Central memory CD8-positive, alpha-beta T cell (primary cell): ENCODE measurements around the gene SLC39A9.

Experiments used
- ATAC-seq: fragments of 150-1000 bp; cut with Tn5 transposase; replicated peaks from 2 replicates; pipeline ENCODE4 v1.10.0; 2022; ENCODE audit warnings: mild to moderate bottlenecking, moderate FRiP score, moderate number of reproducible peaks; ENCODE audit not compliant: poor library complexity, severe bottlenecking; ENCODE audit errors: extremely low read depth
- DNase-seq, 2 donors: peaks; one replicate each; pipeline ENCODE4 v3.0.0; 2021; ENCODE audit warnings: low spot score in 2 of 2
- H3K27ac Mint-ChIP-seq: one replicate; pipeline ENCODE4 v1.8.0; 2022; ENCODE audit warnings: low read depth, mild to moderate bottlenecking, moderate library complexity, mixed read lengths
- H3K27me3 Mint-ChIP-seq: one replicate; pipeline ENCODE4 v1.8.0; 2022; ENCODE audit warnings: mixed read lengths
- H3K36me3 Mint-ChIP-seq: one replicate; pipeline ENCODE4 v1.8.0; 2022; ENCODE audit warnings: mild to moderate bottlenecking, moderate library complexity, mixed read lengths; ENCODE audit not compliant: insufficient read depth
- H3K4me1 Mint-ChIP-seq: one replicate; pipeline ENCODE4 v1.8.0; 2022; ENCODE audit warnings: mixed read lengths
- H3K4me3 Mint-ChIP-seq: one replicate; pipeline ENCODE4 v1.8.0; 2022; ENCODE audit warnings: mild to moderate bottlenecking, moderate library complexity, mixed read lengths
- H3K9me3 Mint-ChIP-seq: one replicate; pipeline ENCODE4 v1.8.0; 2022; ENCODE audit warnings: mixed read lengths

SLC39A9 gene

GRCh38 chr14:69441948-69442347, 43.5 kb downstream of the SLC39A9 start:
- ATAC-seq (no peak), DNase-seq (no peak)
- peaks cover 5% of the 10 kb centered on the region for H3K4me1 Mint-ChIP-seq

DNA sequence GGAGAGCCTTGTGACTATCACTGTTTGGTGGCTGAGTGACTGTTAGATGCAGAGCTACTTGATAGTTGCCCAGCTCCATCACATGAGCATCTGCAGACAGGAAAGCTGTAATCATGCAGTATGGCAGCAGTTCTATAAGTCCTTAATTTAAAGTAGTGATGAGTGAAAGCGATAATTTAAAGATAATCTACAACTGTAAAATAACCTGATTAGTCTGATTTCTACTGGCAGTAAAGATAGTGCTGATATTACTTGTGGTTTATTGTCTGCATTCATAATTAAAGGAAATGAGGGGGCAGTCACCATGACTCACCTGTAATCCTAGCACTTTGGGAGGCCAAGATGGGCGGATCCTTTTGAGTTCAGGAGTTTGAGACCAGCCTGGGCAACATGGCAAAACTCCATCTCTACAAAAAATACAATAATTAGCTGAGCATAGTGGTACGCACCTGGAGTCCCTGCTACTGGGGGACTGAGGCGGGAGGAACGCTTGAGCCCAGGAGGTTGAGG, 44.9 kb downstream of the SLC39A9 start:
- Mint-ChIP-seq H3K9me3 (no peaks in the 10 kb centered on the region), H3K36me3 (peaks cover 16% of the 10 kb centered on the region), H3K4me3 (no peak overlapping the region), H3K27me3 (no peaks in the 10 kb centered on the region), H3K4me1 (no peaks in the 10 kb centered on the region), H3K27ac (no peak overlapping the region)
- DNase-seq (no peak), ATAC-seq (no peak)

More at GRCh38 chr14:69441948-69442347, 43.5 kb downstream of the SLC39A9 start:
- no peak overlapping the region for H3K4me3 Mint-ChIP-seq
- no peaks in the 10 kb centered on the region for H3K27me3 Mint-ChIP-seq
- H3K9me3 Mint-ChIP-seq: no peaks in the 10 kb centered on the region
- peaks cover 13% of the 10 kb centered on the region for H3K36me3 Mint-ChIP-seq
- H3K27ac Mint-ChIP-seq: no peak overlapping the region

GRCh38 chr14:69449216-69449615, 50.7 kb downstream of the SLC39A9 start:
- Mint-ChIP-seq H3K4me1 (no peaks in the 10 kb centered on the region), H3K4me3 (no peak overlapping the region), H3K27ac (no peak overlapping the region), H3K36me3 (peaks cover 14% of the 10 kb centered on the region), H3K27me3 (no peaks in the 10 kb centered on the region), H3K9me3 (no peaks in the 10 kb centered on the region)
- no peak for ATAC-seq
- DNase-seq: no peak

DNA sequence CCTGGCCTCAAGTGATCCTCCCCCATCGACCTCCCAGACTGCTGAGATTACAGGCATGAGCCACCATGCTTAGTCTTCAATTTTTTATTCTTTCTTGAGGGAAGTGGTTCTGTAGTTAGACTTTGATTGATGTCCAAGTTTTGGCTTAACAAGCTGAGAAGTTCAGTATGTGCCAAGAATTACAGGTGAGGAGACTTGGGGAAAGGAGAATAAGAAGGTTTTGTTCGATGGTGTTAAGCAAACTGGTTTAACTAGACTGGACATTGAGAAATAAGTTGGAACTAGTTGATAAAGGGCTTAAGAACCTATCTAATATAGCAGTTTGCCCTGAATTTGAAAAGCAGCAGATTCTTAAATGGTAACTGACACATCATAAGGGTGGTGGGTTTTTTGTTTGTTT, 53.4 kb downstream of the SLC39A9 start:
- Mint-ChIP-seq H3K27ac (no peak overlapping the region), H3K36me3 (peaks cover 20% of the 10 kb centered on the region), H3K4me3 (no peak overlapping the region), H3K9me3 (no peaks in the 10 kb centered on the region), H3K27me3 (no peaks in the 10 kb centered on the region), H3K4me1 (no peaks in the 10 kb centered on the region)
- DNase-seq (no peak), ATAC-seq (no peak)

DNA sequence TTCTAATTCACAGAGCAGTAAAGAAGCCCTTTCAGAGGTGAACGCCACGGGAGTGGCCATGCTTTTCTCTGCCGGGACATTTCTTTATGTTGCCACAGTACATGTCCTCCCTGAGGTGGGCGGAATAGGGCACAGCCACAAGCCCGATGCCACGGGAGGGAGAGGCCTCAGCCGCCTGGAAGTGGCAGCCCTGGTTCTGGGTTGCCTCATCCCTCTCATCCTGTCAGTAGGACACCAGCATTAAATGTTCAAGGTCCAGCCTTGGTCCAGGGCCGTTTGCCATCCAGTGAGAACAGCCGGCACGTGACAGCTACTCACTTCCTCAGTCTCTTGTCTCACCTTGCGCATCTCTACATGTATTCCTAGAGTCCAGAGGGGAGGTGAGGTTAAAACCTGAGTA, 59.9 kb downstream of the SLC39A9 start:
- no peak for ATAC-seq
- Mint-ChIP-seq H3K9me3 (no peaks in the 10 kb centered on the region), H3K27me3 (no peaks in the 10 kb centered on the region), H3K4me3 (no peak overlapping the region), H3K36me3 (peaks cover 28% of the 10 kb centered on the region), H3K4me1 (no peaks in the 10 kb centered on the region), H3K27ac (peak overlapping the region; percentile 74)
- DNase-seq: no peak

GRCh38 chr14:69459122-69459521, 60.6 kb downstream of the SLC39A9 start:
- H3K9me3 Mint-ChIP-seq: no peaks in the 10 kb centered on the region
- DNase-seq (no peak), ATAC-seq (no peak)
- H3K27me3 Mint-ChIP-seq: no peaks in the 10 kb centered on the region
- peaks cover 27% of the 10 kb centered on the region for H3K36me3 Mint-ChIP-seq
- no peak overlapping the region for H3K4me3 Mint-ChIP-seq
- H3K4me1 Mint-ChIP-seq: no peaks in the 10 kb centered on the region
- no peak overlapping the region for H3K27ac Mint-ChIP-seq

DNA sequence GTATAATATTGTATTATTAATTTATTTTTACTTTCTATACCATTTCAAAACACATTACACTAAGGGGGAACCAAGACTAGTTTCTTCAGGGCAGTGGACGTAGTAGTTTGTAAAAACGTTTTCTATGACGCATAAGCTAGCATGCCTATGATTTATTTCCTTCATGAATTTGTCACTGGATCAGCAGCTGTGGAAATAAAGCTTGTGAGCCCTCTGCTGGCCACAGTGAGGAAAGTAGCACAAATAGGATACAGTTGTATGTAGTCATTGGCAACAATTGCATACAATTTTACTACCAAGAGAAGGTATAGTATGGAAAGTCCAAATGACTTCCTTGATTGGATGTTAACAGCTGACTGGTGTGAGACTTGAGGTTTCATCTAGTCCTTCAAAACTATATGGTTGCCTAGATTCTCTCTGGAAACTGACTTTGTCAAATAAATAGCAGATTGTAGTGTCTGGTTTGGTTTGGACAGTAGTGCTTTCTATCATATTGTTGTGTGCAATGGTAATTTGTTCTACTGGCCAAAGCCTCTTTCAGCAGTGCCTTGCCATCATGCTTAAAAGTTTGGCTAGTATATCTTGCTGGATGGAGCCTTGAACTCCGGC, 61.7 kb downstream of the SLC39A9 start:
- H3K27ac Mint-ChIP-seq: no peak overlapping the region
- H3K9me3 Mint-ChIP-seq: no peaks in the 10 kb centered on the region
- DNase-seq (peak in 1 of 2 donors; percentile 15), ATAC-seq (peak; percentile 54)
- H3K36me3 Mint-ChIP-seq: peaks cover 27% of the 10 kb centered on the region
- H3K27me3 Mint-ChIP-seq: no peaks in the 10 kb centered on the region
- no peak overlapping the region for H3K4me3 Mint-ChIP-seq
- no peaks in the 10 kb centered on the region for H3K4me1 Mint-ChIP-seq

DNA sequence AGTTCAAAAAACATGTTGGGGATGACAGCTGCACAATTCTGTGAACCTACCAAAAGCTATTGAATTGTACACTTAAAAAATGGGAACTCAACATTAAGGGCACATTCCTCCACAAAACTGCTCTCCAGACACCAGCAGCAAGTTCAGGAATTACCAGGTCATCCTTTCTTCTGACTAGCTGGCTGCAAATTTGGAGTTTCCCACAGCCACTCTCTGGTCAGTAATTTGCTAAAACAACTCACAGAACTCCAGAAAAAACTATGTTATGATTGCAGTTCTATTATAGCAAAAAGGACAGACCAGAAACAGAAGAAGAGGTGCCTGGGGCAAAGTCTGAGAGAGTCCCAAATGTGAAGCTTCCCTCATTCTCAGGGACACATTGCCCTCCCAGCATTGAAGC, 65.9 kb downstream of the SLC39A9 start:
- H3K36me3 Mint-ChIP-seq: peaks cover 11% of the 10 kb centered on the region

GRCh38 chr14:69464829-69465228, 66.3 kb downstream of the SLC39A9 start:
- no peak overlapping the region for H3K4me3 Mint-ChIP-seq
- no peaks in the 10 kb centered on the region for H3K27me3 Mint-ChIP-seq
- H3K36me3 Mint-ChIP-seq: peaks cover 11% of the 10 kb centered on the region
- DNase-seq (no peak), ATAC-seq (no peak)
- no peaks in the 10 kb centered on the region for H3K4me1 Mint-ChIP-seq
- no peak overlapping the region for H3K27ac Mint-ChIP-seq
- H3K9me3 Mint-ChIP-seq: no peaks in the 10 kb centered on the region

More for the DNA sequence above, 65.9 kb downstream of the SLC39A9 start:
- H3K27me3 Mint-ChIP-seq: no peaks in the 10 kb centered on the region
- H3K4me1 Mint-ChIP-seq: no peaks in the 10 kb centered on the region
- H3K9me3 Mint-ChIP-seq: no peaks in the 10 kb centered on the region
- H3K4me3 Mint-ChIP-seq: no peak overlapping the region
- ATAC-seq (no peak), DNase-seq (no peak)
- no peak overlapping the region for H3K27ac Mint-ChIP-seq

GRCh38 chr14:69468949-69469348, 70.5 kb downstream of the SLC39A9 start:
- H3K4me3 Mint-ChIP-seq: no peak overlapping the region
- DNase-seq (no peak), ATAC-seq (no peak)
- H3K27ac Mint-ChIP-seq: no peak overlapping the region
- H3K9me3 Mint-ChIP-seq: no peaks in the 10 kb centered on the region
- H3K4me1 Mint-ChIP-seq: no peaks in the 10 kb centered on the region
- H3K27me3 Mint-ChIP-seq: no peaks in the 10 kb centered on the region
- H3K36me3 Mint-ChIP-seq: no peaks in the 10 kb centered on the region

DNA sequence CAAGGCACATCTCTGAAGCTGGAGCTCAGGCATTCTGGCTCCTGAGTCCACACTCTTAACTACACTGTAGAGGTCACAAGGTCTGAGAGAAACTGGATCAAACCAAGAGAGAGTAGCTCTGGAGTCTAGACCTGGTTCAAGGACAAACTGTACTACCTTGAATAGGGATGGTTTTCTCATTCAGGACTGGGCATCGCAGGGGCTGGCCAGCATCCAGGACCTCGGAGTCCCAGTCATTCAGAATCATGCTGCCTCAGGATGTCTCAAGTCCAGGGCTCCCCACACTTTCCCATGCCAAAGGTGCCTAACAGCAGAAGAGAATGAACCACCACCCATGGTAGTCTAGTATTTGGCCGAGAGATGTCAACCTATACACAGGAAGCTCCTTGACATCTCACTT, 72.9 kb downstream of the SLC39A9 start:
- Mint-ChIP-seq H3K36me3 (no peaks in the 10 kb centered on the region), H3K4me1 (no peaks in the 10 kb centered on the region), H3K27me3 (no peaks in the 10 kb centered on the region), H3K27ac (no peak overlapping the region), H3K4me3 (no peak overlapping the region), H3K9me3 (no peaks in the 10 kb centered on the region)
- DNase-seq (no peak), ATAC-seq (no peak)

DNA sequence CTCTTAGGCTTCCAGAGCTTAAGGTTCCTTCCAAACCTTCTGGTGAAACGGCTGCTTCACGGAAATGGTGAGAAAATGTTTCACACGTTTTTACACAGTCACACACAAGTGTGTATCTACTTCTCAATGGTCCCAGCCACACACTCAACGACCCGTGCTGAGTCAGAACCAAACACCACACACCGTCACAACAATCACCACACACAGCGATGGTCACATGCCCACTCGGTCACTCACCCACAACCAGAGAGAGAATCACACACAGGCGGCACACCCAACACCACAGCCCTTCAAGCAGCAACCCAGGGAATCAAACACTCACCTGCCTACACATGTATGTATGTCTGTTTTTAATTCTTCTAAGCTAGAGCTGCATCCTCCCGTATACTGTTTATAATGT, 73.4 kb downstream of the SLC39A9 start:
- H3K27me3 Mint-ChIP-seq: no peaks in the 10 kb centered on the region
- no peaks in the 10 kb centered on the region for H3K9me3 Mint-ChIP-seq
- H3K4me1 Mint-ChIP-seq: no peaks in the 10 kb centered on the region
- no peaks in the 10 kb centered on the region for H3K36me3 Mint-ChIP-seq
- ATAC-seq (no peak), DNase-seq (no peak)
- no peak overlapping the region for H3K27ac Mint-ChIP-seq
- H3K4me3 Mint-ChIP-seq: no peak overlapping the region

- no peaks in the 10 kb centered on the region for H3K36me3 Mint-ChIP-seq
- no peaks in the 10 kb centered on the region for H3K4me1 Mint-ChIP-seq
- DNase-seq (no peak), ATAC-seq (no peak)
- no peak overlapping the region for H3K27ac Mint-ChIP-seq
- no peaks in the 10 kb centered on the region for H3K9me3 Mint-ChIP-seq
- H3K4me3 Mint-ChIP-seq: no peak overlapping the region
- H3K27me3 Mint-ChIP-seq: no peaks in the 10 kb centered on the region
These were observed 74.8 kb downstream of the SLC39A9 start for GRCh38 chr14:69473260-69473659.
